Parathyroid adenoma (tissue), 2 donors: Measurements from ENCODE around the gene MRPL10.
A peak's percentile ranks its signal among the peaks of the same experiment; 100 is the strongest.

ENCODE experiments used
- H2AFZ ChIP-seq: fragments of 300-600 bp; sonication (generic); one replicate; pipeline ENCODE4 v1.7.0; 2017; ENCODE audit warnings: antibody characterized with exemption, mild to moderate bottlenecking
- H3K27ac ChIP-seq: fragments of 300-600 bp; sonication (generic); one replicate; pipeline ENCODE4 v1.7.0; 2017
- H3K27me3 ChIP-seq: fragments of 300-600 bp; sonication (generic); one replicate; pipeline ENCODE4 v1.7.0; 2017; ENCODE audit warnings: low read length; ENCODE audit not compliant: control insufficient read depth, insufficient read depth
- H3K36me3 ChIP-seq: fragments of 300-600 bp; sonication (generic); one replicate; pipeline ENCODE4 v1.7.0; 2017; ENCODE audit warnings: low read length; ENCODE audit not compliant: control insufficient read depth, insufficient read depth
- H3K4me1 ChIP-seq: fragments of 300-600 bp; sonication (generic); one replicate; pipeline ENCODE4 v1.7.0; 2017; ENCODE audit warnings: control low read depth
- H3K4me2 ChIP-seq: fragments of 300-600 bp; sonication (generic); one replicate; pipeline ENCODE4 v1.7.0; 2017; ENCODE audit warnings: low read length
- H3K4me3 ChIP-seq: fragments of 300-600 bp; sonication (generic); one replicate; pipeline ENCODE4 v1.7.0; 2017; ENCODE audit warnings: low read depth, low read length
- H3K79me2 ChIP-seq: fragments of 300-600 bp; sonication (generic); one replicate; pipeline ENCODE4 v1.7.0; 2017; ENCODE audit warnings: control low read depth
- H3K9ac ChIP-seq: fragments of 300-600 bp; sonication (generic); one replicate; pipeline ENCODE4 v1.7.0; 2017; ENCODE audit warnings: mild to moderate bottlenecking
- H3K9me3 ChIP-seq: fragments of 300-600 bp; sonication (generic); one replicate; pipeline ENCODE4 v1.7.0; 2017; ENCODE audit warnings: low read length; ENCODE audit not compliant: control insufficient read depth
- CTCF ChIP-seq: fragments of 300-600 bp; sonication (generic); IDR thresholded peaks from one replicate; pipeline ENCODE4 v1.7.0; 2017; ENCODE audit warnings: antibody characterized with exemption, mild to moderate bottlenecking
- donor health status: primary hyperparathyroidism.

MRPL10 gene

GRCh38 chr17:47829870-47830269, 1.5 kb downstream of the MRPL10 start:
- Histone ChIP-seq H3K79me2 (peaks cover 16% of the 10 kb centered on the region), H2AFZ (no peak overlapping the region), H3K36me3 (no peaks in the 10 kb centered on the region), H3K27ac (no peak overlapping the region), H3K9me3 (no peaks in the 10 kb centered on the region), H3K9ac (no peak overlapping the region), H3K4me1 (peaks cover 11% of the 10 kb centered on the region), H3K4me2 (no peak overlapping the region), H3K4me3 (no peak overlapping the region), H3K27me3 (no peaks in the 10 kb centered on the region)
- TF ChIP-seq CTCF: no peak

- Histone ChIP-seq H3K4me3 (no peak overlapping the region), H3K79me2 (peaks cover 5% of the 10 kb centered on the region), H3K9ac (no peak overlapping the region), H3K9me3 (no peaks in the 10 kb centered on the region), H3K36me3 (no peaks in the 10 kb centered on the region), H3K27ac (no peak overlapping the region), H3K4me2 (no peak overlapping the region), H3K4me1 (peaks cover 11% of the 10 kb centered on the region), H2AFZ (no peak overlapping the region), H3K27me3 (no peaks in the 10 kb centered on the region)
- TF ChIP-seq CTCF: no peak
Measured at GRCh38 chr17:47823519-47823918, 7.8 kb downstream of the MRPL10 start.

- Histone ChIP-seq H3K4me1 (peaks cover 11% of the 10 kb centered on the region), H2AFZ (no peak overlapping the region), H3K4me3 (no peak overlapping the region), H3K9ac (no peak overlapping the region), H3K27ac (no peak overlapping the region), H3K27me3 (no peaks in the 10 kb centered on the region), H3K4me2 (no peak overlapping the region), H3K36me3 (no peaks in the 10 kb centered on the region), H3K9me3 (no peaks in the 10 kb centered on the region), H3K79me2 (peaks cover 3% of the 10 kb centered on the region)
- no peak for TF ChIP-seq CTCF
Measured at GRCh38 chr17:47822785-47823184, 8.6 kb downstream of the MRPL10 start.

GRCh38 chr17:47821424-47822391, 9.6 kb downstream of the MRPL10 start, which contains the start of gene OSBPL7:
TSS of gene OSBPL7 (minus strand) at chr17:47821794. CDS start at chr17:47820278, 1,516 bp downstream.
- H3K79me2 ChIP-seq: no peaks in the 10 kb centered on the region
- no peaks in the 10 kb centered on the region for H3K36me3 ChIP-seq

More at GRCh38 chr17:47821424-47822391, 9.6 kb downstream of the MRPL10 start, which contains the start of gene OSBPL7:
- no peaks in the 10 kb centered on the region for H3K9me3 ChIP-seq
- H3K4me3 ChIP-seq: peak within 1 kb of the TSS; percentile 24
- peak within 1 kb of the TSS; percentile 39 for H3K9ac ChIP-seq
- peaks cover 11% of the 10 kb centered on the region for H3K4me1 ChIP-seq
- H2AFZ ChIP-seq: peak within 1 kb of the TSS; percentile 90
- H3K4me2 ChIP-seq: peak within 1 kb of the TSS; percentile 0
- no peaks in the 10 kb centered on the region for H3K27me3 ChIP-seq
- no peak for TF ChIP-seq CTCF
- H3K27ac ChIP-seq: no peak within 1 kb of the TSS
